ENCODE measurements around the gene SYNGR4. TPM values are rescaled to one million over a fixed set of nuclear protein-coding genes. Genes with fewer than 3 reads are reported as not detected.
"Not testable (repeated sequence)": the region's sequence is repeated elsewhere in the genome, so short reads cannot be mapped to it uniquely, and the experiment has no call there.

Gene SYNGR4
- polyA plus RNA-seq, 1 experiment: not detected

DNA sequence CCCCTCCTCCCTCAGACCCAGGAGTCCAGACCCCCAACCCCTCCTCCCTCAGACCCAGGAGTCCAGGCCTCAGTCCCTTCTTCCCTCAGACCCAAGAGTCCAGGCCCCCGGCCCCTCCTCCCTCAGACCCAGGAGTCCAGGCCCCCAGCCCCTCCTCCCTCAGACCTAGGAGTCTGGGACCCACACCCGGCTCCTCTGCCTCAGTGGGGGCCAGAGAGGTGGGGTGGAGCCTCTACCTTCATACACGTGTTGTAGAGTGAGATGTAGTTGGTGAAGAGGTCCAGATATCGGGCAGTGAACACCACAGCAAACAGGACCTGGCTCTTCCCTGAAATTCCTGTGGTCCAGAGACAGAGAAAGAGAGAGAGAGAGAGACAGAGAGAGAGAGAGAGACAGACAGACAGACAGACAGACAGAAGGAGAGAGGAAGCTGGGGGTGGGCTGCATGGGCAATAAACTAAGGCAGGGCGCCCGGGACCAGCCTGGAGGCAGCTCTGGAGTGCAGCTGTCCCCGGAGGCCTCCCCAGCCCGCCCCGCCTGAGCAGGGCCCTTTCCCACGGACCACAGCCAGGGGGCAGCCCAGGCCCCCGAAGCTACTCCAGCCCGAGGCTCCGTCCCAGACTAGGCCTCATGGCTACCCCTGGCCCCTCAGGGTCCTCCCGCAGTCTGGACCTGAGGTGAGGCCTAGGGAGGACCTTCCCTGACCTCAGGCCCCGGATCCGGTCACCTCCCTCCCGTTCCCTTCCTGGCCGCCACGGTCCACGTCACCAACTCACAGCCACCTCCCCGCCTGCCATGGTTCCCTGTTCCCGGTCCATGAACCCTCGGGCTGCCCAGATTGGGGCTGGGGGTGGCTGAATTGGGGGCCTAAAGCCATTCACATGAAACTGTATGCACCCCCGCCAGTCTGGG is 26.3 kb downstream of the SYNGR4 start:
- Histone ChIP-seq H3K4me3 (ENCODE audit: low read depth, low read length) (peak overlapping the region; percentile 97), H3K9me3 (ENCODE audit: control insufficient read depth, insufficient read depth, low read length) (no peaks in the 10 kb centered on the region; the same call in 1 of the 2 replicates), H3K27ac (ENCODE audit: low read depth, low read length) (peak overlapping the region; percentile 91), H3K27me3 (ENCODE audit: control insufficient read depth, insufficient read depth, low read length) (peaks cover 20% of the 10 kb centered on the region)
- TF ChIP-seq, protein P1, sequence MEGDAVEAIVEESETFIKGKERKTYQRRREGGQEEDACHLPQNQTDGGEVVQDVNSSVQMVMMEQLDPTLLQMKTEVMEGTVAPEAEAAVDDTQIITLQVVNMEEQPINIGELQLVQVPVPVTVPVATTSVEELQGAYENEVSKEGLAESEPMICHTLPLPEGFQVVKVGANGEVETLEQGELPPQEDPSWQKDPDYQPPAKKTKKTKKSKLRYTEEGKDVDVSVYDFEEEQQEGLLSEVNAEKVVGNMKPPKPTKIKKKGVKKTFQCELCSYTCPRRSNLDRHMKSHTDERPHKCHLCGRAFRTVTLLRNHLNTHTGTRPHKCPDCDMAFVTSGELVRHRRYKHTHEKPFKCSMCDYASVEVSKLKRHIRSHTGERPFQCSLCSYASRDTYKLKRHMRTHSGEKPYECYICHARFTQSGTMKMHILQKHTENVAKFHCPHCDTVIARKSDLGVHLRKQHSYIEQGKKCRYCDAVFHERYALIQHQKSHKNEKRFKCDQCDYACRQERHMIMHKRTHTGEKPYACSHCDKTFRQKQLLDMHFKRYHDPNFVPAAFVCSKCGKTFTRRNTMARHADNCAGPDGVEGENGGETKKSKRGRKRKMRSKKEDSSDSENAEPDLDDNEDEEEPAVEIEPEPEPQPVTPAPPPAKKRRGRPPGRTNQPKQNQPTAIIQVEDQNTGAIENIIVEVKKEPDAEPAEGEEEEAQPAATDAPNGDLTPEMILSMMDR (IDR thresholded peaks at IDR 0.05; ENCODE audit: low read depth, low read length): peak; percentile 72
- ChIA-PET POLR2A (interaction anchor here (0.9 to 2.4 kb wide), 6 partner anchors 10 to 210 kb away, joined by 3 to 24 read pairs (median 6); partner anchors contain the start of genes SYNGR4 and TMEM143), CTCF (interaction anchor here (0.5 to 2.7 kb wide), 30 partner anchors 10 to 265 kb away, joined by 3 to 42 read pairs (median 4); partner anchors contain the start of genes GRWD1, SYNGR4 and TMEM143)
- no peak for DNase-seq (ENCODE audit: low read depth, low spot score)

DNA sequence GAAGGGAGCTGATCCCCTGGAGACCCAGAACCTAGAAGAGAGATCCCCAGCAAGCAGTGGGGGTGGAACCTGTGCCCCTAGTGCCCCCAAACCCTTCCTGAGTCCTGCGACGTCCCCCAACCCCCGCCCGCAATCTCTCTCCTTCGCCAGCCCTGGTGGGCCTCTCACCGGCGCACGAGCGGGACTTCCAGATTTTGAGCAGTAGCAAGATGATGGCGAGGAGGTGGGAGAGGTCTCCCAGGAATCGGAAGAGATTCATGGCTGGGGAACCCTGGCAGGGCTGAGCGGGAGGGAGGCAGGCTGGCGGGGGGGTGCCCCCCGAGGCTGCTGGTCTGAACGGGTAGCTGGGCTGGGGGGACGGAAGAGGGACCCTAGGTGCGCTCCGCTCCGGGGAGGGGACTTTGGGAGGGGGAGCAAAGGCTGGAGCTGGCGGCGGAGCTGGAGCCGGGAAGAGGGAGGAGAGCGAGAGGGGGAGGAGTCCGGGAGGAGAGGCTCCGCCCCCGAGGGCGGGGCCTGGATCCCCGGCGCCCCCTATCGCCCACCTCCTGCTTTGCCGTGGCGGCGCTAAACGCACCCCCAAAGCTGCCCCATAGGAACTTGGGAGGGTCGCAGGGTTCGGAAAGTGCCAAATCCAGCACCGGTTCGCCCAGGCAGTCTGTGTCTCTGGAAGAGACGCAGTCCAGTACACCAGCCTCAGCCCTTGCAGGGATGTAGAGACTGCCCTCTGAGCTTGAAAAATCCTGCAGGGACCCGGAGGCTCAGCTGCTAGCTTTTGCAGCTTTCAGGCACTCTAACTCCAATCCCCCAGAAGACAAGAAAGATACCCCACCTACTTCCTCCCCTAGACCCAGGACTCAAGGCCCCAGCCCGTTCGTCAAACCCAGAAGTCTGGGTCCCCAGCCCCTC is 27.2 kb downstream of the SYNGR4 start, which contains the start of gene KDELR1:
KDELR1 (minus strand) TSS at position 452 of the 906 bp plus-strand sequence; CDS start at position 259, 193 bp downstream.
- Histone ChIP-seq H3K27me3 (ENCODE audit: control insufficient read depth, insufficient read depth, low read length) (peaks cover 29% of the 10 kb centered on the region), H3K4me3 (ENCODE audit: low read depth, low read length) (peak within 1 kb of the TSS; percentile 97), H3K9me3 (ENCODE audit: control insufficient read depth, insufficient read depth, low read length) (no peaks in the 10 kb centered on the region; the same call in 1 of the 2 replicates), H3K27ac (ENCODE audit: low read depth, low read length) (peak within 1 kb of the TSS; percentile 91)
- DNase-seq (ENCODE audit: low read depth, low spot score): no peak
- POLR2A ChIA-PET: interaction anchor here (0.5 to 2.4 kb wide), 11 partner anchors 9 to 132 kb away, joined by 3 to 24 read pairs (median 4); partner anchors contain the start of genes SYNGR4 and TMEM143
- TF ChIP-seq, protein P1 (IDR thresholded peaks at IDR 0.05; ENCODE audit: low read depth, low read length): peak; percentile 94
- CTCF ChIA-PET: interaction anchor here (0.5 to 2.7 kb wide), 32 partner anchors 11 to 266 kb away, joined by 3 to 42 read pairs (median 4); partner anchors contain the start of genes GRWD1, SYNGR4 and TMEM143

DNA sequence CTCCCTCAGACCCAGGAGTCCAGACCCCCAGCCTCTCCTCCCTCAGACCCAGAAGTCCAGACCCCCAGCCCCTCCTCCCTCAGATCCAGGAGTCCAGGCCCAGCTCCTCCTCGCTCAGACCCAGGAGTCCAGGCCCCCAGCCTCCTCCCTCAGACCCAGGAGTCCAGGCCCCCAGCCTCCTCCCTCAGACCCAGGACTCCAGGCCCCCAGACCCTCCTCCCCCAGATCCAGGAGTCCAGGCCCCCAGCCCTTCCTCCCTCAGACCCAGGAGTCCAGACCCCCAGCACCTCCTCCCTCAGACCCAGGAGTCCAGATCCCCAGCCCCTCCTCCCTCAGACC is 27.8 kb downstream of the SYNGR4 start:
- ChIA-PET CTCF (interaction anchor here (0.8 to 2.7 kb wide), 23 partner anchors 10 to 217 kb away, joined by 3 to 42 read pairs (median 5); partner anchors contain the start of genes GRWD1, SYNGR4 and TMEM143), POLR2A (interaction anchor here (0.5 to 2.4 kb wide), 9 partner anchors 8 to 132 kb away, joined by 3 to 24 read pairs (median 4); partner anchors contain the start of genes SYNGR4 and TMEM143)
- H3K27ac ChIP-seq (ENCODE audit: low read depth, low read length); H3K4me3 ChIP-seq (ENCODE audit: low read depth, low read length); H3K9me3 ChIP-seq (ENCODE audit: control insufficient read depth, insufficient read depth, low read length); DNase-seq (ENCODE audit: low read depth, low spot score): not testable (repeated sequence)
- peaks cover 33% of the 10 kb centered on the region for H3K27me3 ChIP-seq (ENCODE audit: control insufficient read depth, insufficient read depth, low read length)

DNA sequence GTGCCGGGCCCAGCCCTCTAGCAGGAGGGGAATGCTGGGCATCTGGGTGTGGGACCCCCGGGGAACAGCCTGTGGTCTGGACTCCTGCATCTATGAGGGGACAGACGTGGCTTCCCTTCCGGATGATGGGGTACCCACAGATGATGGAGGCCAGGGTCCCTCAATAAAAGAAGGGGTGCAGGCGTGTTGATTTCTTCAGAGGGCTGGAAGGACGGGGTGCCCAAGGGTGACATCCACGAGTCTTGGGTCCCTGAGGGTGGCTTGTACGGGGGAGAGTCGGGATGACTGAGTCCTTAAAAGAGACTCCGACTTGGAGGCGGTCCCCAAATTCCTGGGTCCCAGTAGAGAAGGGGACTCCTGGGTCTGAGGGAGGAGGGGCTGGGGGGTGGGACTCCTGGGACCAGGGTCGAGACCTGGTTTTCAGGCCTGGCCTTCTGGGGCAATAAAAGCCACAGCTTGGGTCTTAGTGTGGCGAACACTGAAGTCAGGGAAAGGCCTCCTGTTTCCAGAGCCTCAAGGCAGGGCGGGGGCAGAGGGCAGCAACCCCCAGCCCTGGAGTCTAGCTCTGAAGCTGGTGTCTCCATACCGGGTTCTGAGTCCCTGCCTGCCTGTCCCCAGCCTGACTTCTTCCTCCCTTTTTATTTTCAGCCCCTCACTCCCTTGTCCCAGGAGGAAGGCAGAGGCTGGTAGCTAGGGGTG is 28.8 kb downstream of the SYNGR4 start:
- no peak overlapping the region for H3K4me3 ChIP-seq (ENCODE audit: low read depth, low read length)
- ChIA-PET CTCF (interaction anchor here (1.1 kb wide), 1 partner anchor 97 kb away, joined by 3 read pairs; no protein-coding TSS in a partner anchor), POLR2A (interaction anchor here (0.8 kb wide), 1 partner anchor 29 kb away, joined by 3 read pairs; the partner anchor contains the start of genes SYNGR4 and TMEM143)
- no peaks in the 10 kb centered on the region; the same call in 1 of the 2 replicates for H3K9me3 ChIP-seq (ENCODE audit: control insufficient read depth, insufficient read depth, low read length)
- no peak overlapping the region for H3K27ac ChIP-seq (ENCODE audit: low read depth, low read length)
- no peak for DNase-seq (ENCODE audit: low read depth, low spot score)
- H3K27me3 ChIP-seq (ENCODE audit: control insufficient read depth, insufficient read depth, low read length): peaks cover 43% of the 10 kb centered on the region
- TF ChIP-seq, protein P1 (IDR thresholded peaks at IDR 0.05; ENCODE audit: low read depth, low read length): no peak
